Measurements from ENCODE around the gene IFITM5. TPM values are rescaled to one million over a fixed set of nuclear protein-coding genes. Genes with fewer than 3 reads are reported as not detected.

The IFITM5 gene
- total RNA-seq, 2 donors from 2014 or later, result not detected

DNA sequence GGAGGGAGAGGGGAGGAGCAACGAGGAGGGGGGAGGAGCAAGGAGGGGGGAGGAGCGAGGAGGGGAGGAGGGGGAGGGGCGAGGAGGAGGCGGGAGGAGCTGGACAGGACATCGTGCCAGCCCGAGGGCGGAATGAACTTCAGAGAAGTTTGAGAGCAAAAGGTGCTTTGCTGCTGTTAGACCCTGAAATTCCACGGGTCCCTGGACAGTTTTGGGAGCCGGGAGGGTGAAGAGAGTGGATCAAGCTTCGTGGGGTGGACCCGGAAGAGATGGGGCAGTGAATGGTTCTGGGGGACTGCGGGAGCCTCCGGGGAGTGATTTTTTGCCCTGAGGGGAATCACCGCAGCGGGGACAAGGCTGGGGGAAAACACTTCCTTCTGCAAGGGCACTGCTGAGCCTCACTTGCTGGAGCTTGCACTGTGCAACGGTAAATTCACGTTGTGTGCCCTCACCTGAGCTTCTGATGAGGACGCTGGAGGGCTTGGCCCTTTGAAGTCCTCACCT lies 31.8 kb downstream of the IFITM5 start:
- no peaks in the 10 kb centered on the region for H3K36me3 ChIP-seq
- H3K4me3 ChIP-seq, result peak overlapping the region; percentile 52
- no peaks in the 10 kb centered on the region for H3K27me3 ChIP-seq (replicated peaks; ENCODE audit: insufficient read depth)
- TF ChIP-seq, protein P1, sequence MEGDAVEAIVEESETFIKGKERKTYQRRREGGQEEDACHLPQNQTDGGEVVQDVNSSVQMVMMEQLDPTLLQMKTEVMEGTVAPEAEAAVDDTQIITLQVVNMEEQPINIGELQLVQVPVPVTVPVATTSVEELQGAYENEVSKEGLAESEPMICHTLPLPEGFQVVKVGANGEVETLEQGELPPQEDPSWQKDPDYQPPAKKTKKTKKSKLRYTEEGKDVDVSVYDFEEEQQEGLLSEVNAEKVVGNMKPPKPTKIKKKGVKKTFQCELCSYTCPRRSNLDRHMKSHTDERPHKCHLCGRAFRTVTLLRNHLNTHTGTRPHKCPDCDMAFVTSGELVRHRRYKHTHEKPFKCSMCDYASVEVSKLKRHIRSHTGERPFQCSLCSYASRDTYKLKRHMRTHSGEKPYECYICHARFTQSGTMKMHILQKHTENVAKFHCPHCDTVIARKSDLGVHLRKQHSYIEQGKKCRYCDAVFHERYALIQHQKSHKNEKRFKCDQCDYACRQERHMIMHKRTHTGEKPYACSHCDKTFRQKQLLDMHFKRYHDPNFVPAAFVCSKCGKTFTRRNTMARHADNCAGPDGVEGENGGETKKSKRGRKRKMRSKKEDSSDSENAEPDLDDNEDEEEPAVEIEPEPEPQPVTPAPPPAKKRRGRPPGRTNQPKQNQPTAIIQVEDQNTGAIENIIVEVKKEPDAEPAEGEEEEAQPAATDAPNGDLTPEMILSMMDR (IDR thresholded peaks at IDR 0.05), result no peak
- H3K27ac ChIP-seq, result peak overlapping the region in 1 of 2 donors; percentile 55
- no peaks in the 10 kb centered on the region for H3K4me1 ChIP-seq (ENCODE audit: control insufficient read depth in 1 of 2, low read depth in 2 of 2)
- ATAC-seq (ENCODE audit: insufficient number of reproducible peaks, low FRiP score, low read depth) (no peak), DNase-seq (ENCODE audit: low spot score) (no peak)
- H3K9me3 ChIP-seq, result peaks cover 6% of the 10 kb centered on the region

DNA sequence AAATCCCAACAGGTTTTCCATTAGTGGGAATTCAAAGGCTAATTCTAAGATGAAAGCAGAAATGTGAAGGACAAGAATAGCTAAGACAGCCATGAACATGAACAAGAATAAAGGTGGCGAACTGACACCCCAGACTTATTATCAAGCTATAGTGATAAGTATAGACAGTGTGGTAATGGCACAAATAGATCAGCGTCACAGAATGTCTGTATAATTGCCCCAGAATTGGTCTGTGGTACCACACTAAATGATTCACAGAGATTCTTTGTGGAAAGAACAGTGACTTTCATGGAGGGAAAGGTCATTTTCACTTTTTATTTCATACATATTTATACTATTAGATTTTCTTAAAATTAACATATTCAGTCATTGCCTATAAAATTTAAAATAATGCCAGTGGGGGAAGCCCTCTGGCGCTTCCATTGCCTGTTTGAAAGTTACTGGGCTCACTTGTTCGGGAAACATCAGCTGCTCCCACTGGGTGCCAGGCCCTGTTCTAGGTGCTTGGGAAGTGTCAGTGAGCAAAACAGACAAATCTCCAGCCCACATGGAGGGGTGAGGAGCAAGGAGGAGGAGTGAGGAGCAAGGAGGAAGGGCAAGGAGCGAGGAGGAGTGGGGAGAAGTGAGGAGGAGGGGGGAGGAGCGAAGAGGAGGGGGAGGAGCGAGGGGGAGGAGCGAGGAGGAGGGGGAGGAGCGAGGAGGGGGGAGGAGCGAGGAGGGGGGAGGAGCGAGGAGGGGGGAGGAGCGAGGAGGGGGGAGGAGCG lies 32.5 kb downstream of the IFITM5 start:
- no peak overlapping the region for H3K4me3 ChIP-seq
- H3K36me3 ChIP-seq, result no peaks in the 10 kb centered on the region
- no peak overlapping the region for H3K27ac ChIP-seq
- ATAC-seq (ENCODE audit: insufficient number of reproducible peaks, low FRiP score, low read depth) (no peak), DNase-seq (ENCODE audit: low spot score) (no peak)
- TF ChIP-seq, protein P1 (IDR thresholded peaks at IDR 0.05), result no peak
- peaks cover 6% of the 10 kb centered on the region for H3K9me3 ChIP-seq
- H3K4me1 ChIP-seq (ENCODE audit: control insufficient read depth in 1 of 2, low read depth in 2 of 2), result no peaks in the 10 kb centered on the region
- no peaks in the 10 kb centered on the region for H3K27me3 ChIP-seq (replicated peaks; ENCODE audit: insufficient read depth)

DNA sequence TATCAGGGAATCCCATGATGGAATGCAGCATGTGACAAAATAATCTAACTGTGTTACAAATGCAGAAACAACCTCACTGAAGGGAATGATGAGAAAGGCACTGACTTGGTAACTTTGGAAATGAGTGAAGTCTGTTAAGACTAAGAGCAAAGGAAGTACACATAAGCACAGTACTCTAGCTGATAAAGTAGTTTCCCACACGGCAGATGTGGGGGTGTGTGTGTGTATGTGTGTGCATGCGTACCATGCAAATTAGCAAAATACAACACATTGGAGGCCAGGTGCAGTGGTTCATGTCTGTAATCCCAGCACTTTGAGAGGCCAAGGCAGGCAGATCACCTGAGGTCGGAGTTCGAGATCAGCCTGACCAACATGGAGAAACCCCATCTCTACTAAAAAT lies 37.7 kb downstream of the IFITM5 start:
- no peaks in the 10 kb centered on the region for H3K36me3 ChIP-seq
- no peak overlapping the region for H3K27ac ChIP-seq
- TF ChIP-seq, protein P1 (IDR thresholded peaks at IDR 0.05), result no peak
- no peaks in the 10 kb centered on the region for H3K27me3 ChIP-seq (replicated peaks; ENCODE audit: insufficient read depth)
- H3K4me1 ChIP-seq (ENCODE audit: control insufficient read depth in 1 of 2, low read depth in 2 of 2), result no peaks in the 10 kb centered on the region
- H3K4me3 ChIP-seq, result no peak overlapping the region
- H3K9me3 ChIP-seq, result peaks cover 6% of the 10 kb centered on the region
- ATAC-seq (ENCODE audit: insufficient number of reproducible peaks, low FRiP score, low read depth) (no peak), DNase-seq (ENCODE audit: low spot score) (no peak)

DNA sequence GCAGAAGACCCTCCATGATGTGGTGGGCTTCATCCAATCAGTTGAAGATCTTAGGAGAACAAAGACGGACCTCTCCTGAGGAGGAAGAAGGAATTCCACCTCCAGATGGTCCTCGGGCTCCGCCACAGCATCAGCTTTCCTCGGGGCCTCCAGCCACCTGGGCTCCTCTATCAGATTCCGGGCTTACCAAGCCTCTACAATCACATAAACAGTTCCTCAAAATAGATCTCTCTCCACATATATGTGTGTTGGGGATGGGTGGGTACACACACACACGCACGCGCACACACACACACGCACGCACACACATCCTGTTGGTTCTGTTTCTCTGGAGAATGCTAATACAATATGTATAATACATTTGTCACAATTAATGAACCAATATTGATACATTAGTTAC lies 39.9 kb downstream of the IFITM5 start:
- H3K27me3 ChIP-seq (replicated peaks; ENCODE audit: insufficient read depth), result no peaks in the 10 kb centered on the region
- ATAC-seq (ENCODE audit: insufficient number of reproducible peaks, low FRiP score, low read depth), result no peak
- TF ChIP-seq, protein P1 (IDR thresholded peaks at IDR 0.05), result no peak
- H3K4me1 ChIP-seq (ENCODE audit: control insufficient read depth in 1 of 2, low read depth in 2 of 2), result no peaks in the 10 kb centered on the region
- no peak overlapping the region for H3K27ac ChIP-seq
- no peak overlapping the region for H3K4me3 ChIP-seq
- H3K36me3 ChIP-seq, result no peaks in the 10 kb centered on the region
- no peaks in the 10 kb centered on the region for H3K9me3 ChIP-seq
- no peak for DNase-seq (ENCODE audit: low spot score)

DNA sequence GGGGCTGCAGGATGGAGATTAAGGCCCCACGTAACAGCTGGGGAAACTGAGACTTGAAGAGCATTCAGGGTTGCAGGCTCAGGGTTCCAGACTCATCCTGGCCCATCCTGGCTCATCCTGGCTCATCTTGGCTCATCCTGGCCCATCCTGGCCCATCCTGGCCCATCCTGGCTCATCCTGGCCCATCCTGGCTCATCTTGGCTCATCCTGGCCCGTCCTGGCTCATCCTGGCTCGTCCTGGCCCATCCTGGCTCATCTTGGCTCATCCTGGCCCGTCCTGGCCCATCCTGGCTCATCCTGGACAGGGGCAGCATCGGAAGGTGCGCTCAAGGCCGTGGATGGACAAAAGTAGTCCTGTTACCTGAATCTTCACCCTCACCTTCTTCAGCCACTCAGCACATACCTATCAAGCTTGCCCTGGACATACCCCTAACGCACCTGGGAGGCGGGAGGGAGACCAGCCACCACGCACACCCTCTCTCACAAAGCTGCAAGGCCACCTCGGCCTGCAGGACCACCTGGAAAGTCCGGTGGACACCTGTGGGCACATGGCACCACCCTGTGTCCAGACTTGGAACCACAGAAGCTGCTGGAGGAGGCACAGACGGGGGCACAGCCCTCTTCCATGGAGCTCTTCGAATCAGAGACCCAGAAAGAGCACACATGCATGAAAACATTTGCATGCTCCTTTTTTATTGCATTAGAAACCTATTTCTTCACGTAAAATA lies 41.4 kb downstream of the IFITM5 start:
- Histone ChIP-seq H3K4me3 (no peak overlapping the region), H3K4me1 (ENCODE audit: control insufficient read depth in 1 of 2, low read depth in 2 of 2) (no peaks in the 10 kb centered on the region), H3K36me3 (peaks cover 5% of the 10 kb centered on the region), H3K9me3 (no peaks in the 10 kb centered on the region), H3K27me3 (replicated peaks; ENCODE audit: insufficient read depth) (no peaks in the 10 kb centered on the region), H3K27ac (no peak overlapping the region)
- TF ChIP-seq, protein P1 (IDR thresholded peaks at IDR 0.05), result no peak
- DNase-seq (ENCODE audit: low spot score) (no peak), ATAC-seq (ENCODE audit: insufficient number of reproducible peaks, low FRiP score, low read depth) (no peak)
